GM12891 (cell line): ENCODE data around the gene LAD1.

Experiments
- PAX5 ChIP-seq: IDR thresholded peaks from 2 replicates; pipeline ENCODE4 v1.6.1; 2011; ENCODE audit warnings: low read length, moderate library complexity, mild to moderate bottlenecking; ENCODE audit not compliant: insufficient read depth, severe bottlenecking
- POLR2A ChIP-seq: IDR thresholded peaks from 2 replicates; pipeline ENCODE4 v1.6.1; 2011; ENCODE audit warnings: low read depth, low read length, control low read depth
- POLR2AphosphoS5 ChIP-seq: IDR thresholded peaks from 2 replicates; pipeline ENCODE4 v1.6.1; 2011; ENCODE audit warnings: low read depth, low read length, control low read depth

DNA sequence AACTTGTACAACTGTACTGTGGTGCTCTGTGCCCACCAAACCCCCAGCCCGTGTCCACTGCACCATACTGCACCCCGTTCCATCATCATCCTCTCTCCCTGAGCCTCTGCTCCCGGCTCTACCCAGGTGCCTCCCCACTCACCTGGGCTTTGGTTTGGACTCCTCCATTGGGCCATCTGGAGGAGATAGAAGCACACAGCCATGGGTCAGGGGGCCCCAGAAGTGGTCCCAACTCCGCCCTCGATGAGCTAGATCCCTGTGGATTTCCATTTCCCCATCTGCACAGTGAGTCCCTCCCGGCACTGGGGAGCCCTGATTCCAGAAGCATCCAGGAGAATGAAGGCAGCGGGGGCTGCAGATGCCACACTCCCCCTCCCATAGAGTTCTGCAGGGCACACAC, 32.4 kb downstream of the LAD1 start:
- TF ChIP-seq POLR2A (no peak), POLR2AphosphoS5 (no peak), PAX5 (no peak)
